Stimulated activated CD8-positive, alpha-beta memory T cell treated with anti-CD3 and anti-CD28 coated beads, Interleukin-4, amount 100 ng/mL, for 24 hours (primary cell): ENCODE measurements around the gene MAST1.
"Not testable (repeated sequence)": the region's sequence is repeated elsewhere in the genome, so short reads cannot be mapped to it uniquely, and the experiment has no call there.

Experiments used
- DNase-seq: peaks from one replicate; pipeline ENCODE4 v3.0.0-alpha.2; 2020; ENCODE audit warnings: low read depth

The MAST1 gene

GRCh38 chr19:12801466-12802266, 36.6 kb upstream of the MAST1 start, which contains the start of the genes PRDX2 and THSD8:
TSS of gene PRDX2 (minus strand) at chr19:12801800. CDS start at chr19:12801261, 539 bp downstream.
TSS of gene THSD8 (plus strand) at chr19:12802069. CDS start at chr19:12802072, 3 bp downstream.
- peak; percentile 68 for DNase-seq

- DNase-seq, result no peak
These were observed 35.8 kb upstream of the MAST1 start for GRCh38 chr19:12802267-12803106.

GRCh38 chr19:12804051-12804450, 34.3 kb upstream of the MAST1 start:
- no peak for DNase-seq

DNA sequence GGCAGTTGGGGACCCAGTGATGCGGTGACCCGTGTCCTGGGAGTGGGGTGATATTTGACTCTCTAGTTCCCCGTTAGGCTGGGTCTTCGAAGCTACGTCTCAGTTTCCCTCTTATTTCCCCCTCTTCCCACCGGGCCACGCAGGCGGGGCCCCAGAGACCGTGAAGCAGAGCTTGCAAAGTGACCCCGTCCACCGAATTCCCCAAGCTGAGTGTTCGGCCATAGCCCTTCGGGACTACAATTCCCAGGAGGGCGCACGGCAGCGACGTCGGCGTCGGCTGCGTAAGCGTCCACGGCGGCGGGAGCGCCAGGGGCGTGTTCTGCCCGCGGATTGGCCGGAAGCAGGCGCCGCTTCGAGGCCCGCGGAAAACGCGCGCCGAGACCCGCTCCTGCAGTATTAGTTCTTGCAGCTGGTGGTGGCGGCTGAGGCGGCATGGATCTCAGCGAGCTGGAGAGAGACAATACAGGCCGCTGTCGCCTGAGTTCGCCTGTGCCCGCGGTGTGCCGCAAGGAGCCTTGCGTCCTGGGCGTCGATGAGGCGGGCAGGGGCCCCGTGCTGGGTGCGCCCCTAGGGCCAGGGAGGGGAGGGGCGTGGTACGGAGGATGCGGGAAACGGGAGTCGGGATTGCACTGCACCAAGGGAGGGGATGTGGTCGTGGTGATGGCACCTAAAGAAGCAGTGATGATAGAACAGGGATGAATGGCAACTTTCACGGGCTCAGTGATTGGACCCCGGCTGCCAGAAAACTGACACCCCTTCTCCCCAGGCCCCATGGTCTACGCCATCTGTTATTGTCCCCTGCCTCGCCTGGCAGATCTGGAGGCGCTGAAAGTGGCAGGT, 31.9 kb upstream of the MAST1 start, which contains the start of gene RNASEH2A:
TSS of gene RNASEH2A (plus strand) at position 343 of the 840 bp plus-strand sequence. CDS start at position 433, 90 bp downstream.
- DNase-seq, result peak; percentile 83

DNA sequence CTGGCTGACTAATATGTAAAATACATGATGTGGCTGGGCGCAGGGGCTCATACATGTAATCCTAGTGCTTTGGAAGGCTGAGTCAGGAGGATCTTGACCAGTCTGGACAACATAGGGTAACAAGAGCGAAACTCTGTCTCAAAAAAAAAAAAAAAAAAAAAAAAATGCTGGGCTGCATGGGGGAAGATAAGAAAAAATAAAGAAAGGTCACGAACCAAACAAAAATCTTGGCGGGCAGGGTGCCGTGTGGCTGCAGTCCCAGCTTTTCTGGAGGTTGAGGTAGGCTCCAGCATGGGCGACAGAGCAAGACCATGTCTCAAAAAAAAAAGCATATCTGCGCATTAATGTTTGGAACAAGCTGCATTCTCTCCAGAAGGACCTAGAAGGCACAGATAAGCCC, 23.2 kb upstream of the MAST1 start:
- DNase-seq, result no peak

GRCh38 chr19:12817188-12817587, 21.1 kb upstream of the MAST1 start:
- not testable (repeated sequence) for DNase-seq

DNA sequence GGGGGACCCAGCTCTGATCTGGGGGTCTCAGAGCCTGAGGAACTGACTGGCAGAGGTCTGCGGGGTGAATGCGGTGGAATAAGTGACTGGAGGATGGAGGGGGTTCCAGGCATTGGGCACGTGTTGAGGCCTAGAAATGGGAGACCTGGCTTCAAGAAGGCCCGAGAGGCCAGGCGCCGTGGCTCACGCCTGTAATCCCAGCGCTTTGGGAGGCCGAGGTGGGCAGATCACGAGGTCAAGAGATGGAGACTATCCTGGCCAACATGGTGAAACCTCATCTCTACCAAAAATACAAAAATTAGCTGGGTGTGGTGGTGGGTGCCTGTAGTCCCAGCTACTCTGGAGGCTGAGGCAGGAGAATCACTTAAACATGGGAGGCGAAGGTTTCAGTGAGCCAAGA, 20.5 kb upstream of the MAST1 start:
- not testable (repeated sequence) for DNase-seq

DNA sequence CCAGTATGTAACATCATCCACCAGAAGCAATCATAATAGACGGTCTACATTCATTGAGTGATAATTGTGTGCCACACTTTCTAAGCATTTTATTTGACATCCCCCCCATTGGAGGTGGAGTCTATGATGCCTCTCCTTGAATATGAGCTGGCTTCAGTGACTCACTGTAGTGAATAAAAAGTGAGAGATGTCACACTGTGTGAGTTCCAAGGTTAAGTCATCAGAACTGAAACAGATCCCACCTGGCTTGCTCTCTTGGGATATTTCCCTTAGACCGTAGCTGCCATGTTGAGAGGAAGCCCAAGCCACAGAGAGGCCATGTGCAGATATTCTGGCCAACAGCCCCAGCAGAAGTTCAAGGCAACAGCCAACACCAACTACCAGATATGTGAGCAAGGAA, 16.6 kb upstream of the MAST1 start:
- DNase-seq, result no peak

DNA sequence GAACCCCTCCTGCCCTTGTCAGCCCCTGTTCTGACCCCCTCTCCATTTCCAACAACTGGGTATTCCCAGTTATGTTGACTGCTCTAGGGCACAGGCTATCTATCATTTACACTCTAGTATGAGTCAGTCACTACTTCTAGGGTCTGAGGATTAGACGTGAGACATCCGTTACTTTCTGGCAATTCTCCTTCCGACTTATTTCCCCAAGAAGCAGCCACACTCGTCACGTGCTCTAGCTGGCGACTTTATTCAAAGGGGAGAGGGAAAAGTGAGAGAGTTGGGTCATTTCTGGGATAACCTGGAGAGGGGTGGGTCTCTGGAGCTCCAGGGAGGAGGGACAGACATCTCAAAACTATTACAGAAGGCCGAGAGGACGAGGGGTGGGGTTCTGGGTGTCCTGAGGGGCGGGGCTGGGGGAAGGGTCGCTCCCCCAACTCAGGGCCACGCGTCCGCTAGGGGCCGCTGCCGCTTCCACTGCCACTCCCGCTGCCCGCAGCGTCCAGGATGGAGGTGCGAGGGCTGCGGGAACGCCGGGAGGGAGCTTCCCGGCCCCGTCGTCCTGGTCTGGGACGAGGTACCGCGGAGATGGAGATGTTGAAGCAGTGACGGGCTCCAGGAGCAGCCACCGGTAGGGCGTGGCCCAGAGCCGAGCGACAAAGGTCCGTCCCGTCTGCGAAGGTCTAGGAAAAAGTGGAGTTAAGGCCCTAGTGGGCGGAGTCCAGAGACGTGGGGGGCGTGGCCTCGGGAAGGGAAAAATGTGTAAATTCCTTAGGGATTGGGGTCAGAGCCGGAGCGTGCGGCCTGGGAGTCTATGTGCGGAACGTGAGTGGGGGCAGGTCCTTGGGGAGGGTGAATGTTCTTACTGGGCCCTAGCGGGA, 12.8 kb upstream of the MAST1 start:
- no peak for DNase-seq

DNA sequence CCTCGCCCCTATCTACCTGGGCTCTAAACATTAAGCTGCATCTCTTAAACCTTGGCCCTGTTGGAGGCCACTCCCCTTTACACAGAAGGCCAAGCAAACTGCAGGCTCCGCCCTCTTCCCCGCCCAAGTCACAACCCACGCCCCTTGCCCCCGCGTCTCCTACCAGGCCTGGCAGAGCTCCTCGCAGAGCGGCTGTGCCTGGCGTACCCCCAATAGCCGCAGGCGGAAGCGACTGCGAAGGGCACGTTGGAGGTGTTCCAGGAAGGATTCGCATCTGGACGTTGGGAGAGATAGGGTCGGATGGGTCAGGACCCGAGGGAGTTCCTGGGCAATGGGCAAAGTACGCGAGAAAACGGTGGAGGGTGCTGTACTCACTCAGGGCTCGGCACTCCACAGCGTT, 9.8 kb upstream of the MAST1 start:
- DNase-seq, result no peak

GRCh38 chr19:12833418-12833737, 4.9 kb upstream of the MAST1 start:
- no peak for DNase-seq

DNA sequence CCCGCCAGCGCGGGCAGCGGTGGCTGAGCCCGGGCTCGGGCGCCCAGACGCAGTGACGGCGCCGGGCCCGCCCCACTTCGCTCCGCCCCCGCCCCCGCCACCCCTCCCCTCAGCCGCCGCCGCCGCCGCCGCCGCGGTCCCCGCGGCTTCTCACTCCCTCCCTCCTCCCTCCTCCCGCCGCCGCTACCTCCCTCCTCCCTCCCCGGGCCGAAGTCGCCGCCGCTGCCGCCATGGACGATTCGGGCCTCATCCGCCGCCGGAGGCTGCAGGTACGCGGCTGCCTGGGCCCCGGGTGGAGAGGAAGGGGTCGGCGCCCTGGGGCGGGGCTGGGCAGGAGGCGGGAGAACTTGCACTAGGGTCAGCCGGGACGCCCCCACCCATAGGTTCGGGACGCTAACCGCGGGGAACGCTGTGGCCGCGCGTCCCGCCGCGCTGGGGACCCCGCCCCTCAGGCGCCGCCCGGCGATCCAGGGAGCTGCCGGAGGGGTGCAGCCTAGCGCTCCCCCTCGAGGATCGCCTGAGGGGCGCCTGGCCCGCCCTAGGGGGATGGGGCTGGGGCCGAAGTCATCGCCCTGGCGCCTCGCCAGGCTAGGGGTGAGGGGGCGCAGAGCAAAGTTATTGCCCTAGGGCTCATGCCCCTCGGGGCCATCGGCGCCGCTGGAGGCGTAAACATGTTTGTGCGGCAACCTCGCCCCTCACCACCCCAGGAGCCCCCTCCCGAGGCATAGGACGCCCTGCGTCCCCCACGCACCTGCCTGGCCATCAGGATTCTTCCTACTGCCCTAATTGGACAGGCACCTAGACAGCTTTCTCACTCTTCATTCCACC, 4.4 kb upstream of the MAST1 start:
- DNase-seq, result no peak

DNA sequence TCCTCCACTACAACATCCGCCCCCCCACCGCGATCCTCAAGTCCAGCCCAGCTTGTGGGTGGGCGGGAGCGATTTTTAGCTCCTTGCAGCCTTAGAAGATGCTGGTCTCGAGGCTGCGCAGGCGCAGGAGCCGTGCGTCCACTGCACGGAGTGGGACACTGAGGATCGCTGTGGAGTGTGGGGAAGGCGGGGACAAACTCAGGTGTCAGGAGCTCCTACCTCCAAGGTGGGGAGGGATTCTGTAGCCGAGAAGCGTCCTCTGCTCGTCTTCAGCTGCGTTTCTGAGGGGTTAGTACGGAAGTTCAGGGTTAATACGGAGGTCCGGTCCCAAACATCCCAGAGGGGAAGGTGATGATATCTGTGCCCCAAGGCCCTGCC, 3.8 kb upstream of the MAST1 start, which contains the start of gene RTBDN:
TSS of gene RTBDN (minus strand) at position 14 of the 378 bp plus-strand sequence. CDS start 4,600 bp downstream, outside the sequence.
- DNase-seq, result no peak

GRCh38 chr19:12834976-12835757, 3.1 kb upstream of the MAST1 start:
- no peak for DNase-seq

DNA sequence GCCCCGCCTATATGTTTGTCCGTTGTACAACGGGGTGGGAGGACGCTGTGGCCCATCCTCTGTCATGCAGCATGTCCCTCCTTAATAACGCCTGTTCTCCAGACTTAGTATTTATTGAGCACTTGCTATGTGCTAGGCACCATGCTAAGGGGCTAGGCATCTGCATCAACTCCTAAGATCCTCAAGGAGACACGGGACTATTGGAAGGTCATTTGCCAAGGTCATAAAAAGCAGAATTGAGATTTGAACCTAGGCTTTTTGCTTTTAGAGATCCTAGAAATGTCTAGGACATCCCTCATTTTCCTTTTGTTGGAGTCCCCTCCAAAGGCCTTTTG, 1.8 kb upstream of the MAST1 start:
- DNase-seq, result no peak

DNA sequence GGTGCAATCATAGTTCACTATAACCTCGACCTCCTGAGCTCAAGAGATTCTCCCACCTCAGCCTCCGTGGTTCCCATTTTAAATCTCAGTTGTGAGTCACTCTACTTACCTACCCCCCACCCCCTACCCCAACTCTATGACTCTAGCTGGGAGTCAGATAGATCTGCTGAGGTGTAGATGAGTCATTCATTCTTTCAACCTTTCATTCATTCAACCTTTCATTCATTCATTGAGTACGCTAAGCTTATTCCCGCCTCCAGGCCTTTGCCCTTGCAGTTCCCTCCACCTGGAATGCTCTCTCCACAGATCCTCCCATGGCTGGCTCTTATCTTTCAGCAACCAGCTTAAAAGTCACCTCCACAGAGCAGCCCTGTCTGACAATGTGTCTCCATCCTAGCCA, 1.1 kb upstream of the MAST1 start:
- DNase-seq, result no peak

GRCh38 chr19:12838886-12839756, 806 bp downstream of the MAST1 start:
- DNase-seq, result no peak
